Activated T-helper 1 cell treated with anti-CD3 and anti-CD28 coated beads, Interleukin-12 subunit alpha, Interleukin-12 subunit beta, Interleukin-2, Interleukin-4 antibody, amounts not matched to agents 30 ng/mL and 10 ng/mL and 1 ng/mL, durations not matched to agents 14 hours and 24 hours and 36 hours (primary cell): Measurements from ENCODE around the gene CAMSAP1. TPM values are rescaled to one million over a fixed set of nuclear protein-coding genes. Genes with fewer than 3 reads are reported as not detected.
"Not testable (repeated sequence)": the region's sequence is repeated elsewhere in the genome, so short reads cannot be mapped to it uniquely, and the experiment has no call there.

Source experiments
- DNase-seq: peaks from one replicate; pipeline ENCODE4 v3.0.0; 2021; ENCODE audit warnings: low spot score
- H3K27ac Mint-ChIP-seq: one replicate; pipeline ENCODE4 v1.8.0; 2021; ENCODE audit warnings: mild to moderate bottlenecking, mixed read lengths
- H3K27me3 Mint-ChIP-seq: one replicate; pipeline ENCODE4 v1.8.0; 2022; ENCODE audit warnings: mild to moderate bottlenecking, moderate library complexity, mixed read lengths; ENCODE audit not compliant: insufficient read depth
- H3K36me3 Mint-ChIP-seq: one replicate; pipeline ENCODE4 v1.8.0; 2021; ENCODE audit warnings: low read depth, mixed read lengths
- H3K4me1 Mint-ChIP-seq: one replicate; pipeline ENCODE4 v1.8.0; 2021; ENCODE audit warnings: low read depth, mixed read lengths
- H3K4me3 Mint-ChIP-seq: one replicate; pipeline ENCODE4 v1.8.0; 2021; ENCODE audit warnings: mild to moderate bottlenecking, moderate library complexity, mixed read lengths
- H3K9me3 Mint-ChIP-seq: one replicate; pipeline ENCODE4 v1.8.0; 2021; ENCODE audit warnings: mixed read lengths
- intact Hi-C: fragments of 100-400 bp; cut with micrococcal nuclease; formaldehyde crosslinking; loops from one replicate; pipeline ENCODE4 v1.15.1; 2024
- total RNA-seq: library from RNA; stranded (reverse); gene quantifications from 2 replicates; pipeline ENCODE4 v1.2.3, GENCODE V29; 2022

CAMSAP1 gene
- total RNA-seq, 1 donor from 2014 or later, result 43.8 TPM

DNA sequence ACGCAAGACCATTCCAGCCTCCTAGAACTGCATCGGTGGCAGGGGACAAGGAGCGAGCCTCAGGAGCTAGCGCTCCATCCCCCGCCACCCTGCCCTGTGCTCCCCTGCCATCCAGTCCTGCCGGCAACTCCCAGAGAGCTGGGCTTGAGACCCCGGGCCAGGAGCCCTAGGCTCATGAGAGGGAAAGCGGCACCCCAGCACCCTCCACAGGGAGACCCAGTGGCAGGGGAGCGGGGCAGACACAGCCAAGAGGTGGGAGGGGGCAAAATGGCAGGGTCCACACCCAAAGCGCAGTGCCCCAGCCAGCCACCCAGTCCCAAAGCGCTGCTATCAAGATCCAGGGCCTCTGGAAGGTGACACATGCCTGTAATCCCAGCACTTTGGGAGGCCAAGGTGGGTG, 41.1 kb upstream of the CAMSAP1 start:
- DNase-seq, result no peak
- Mint-ChIP-seq H3K4me3 (no peak overlapping the region), H3K4me1 (peaks cover 6% of the 10 kb centered on the region), H3K36me3 (peaks cover 45% of the 10 kb centered on the region), H3K9me3 (no peaks in the 10 kb centered on the region), H3K27ac (no peak overlapping the region), H3K27me3 (no peaks in the 10 kb centered on the region)
- intact Hi-C loops, result no loop called here

GRCh38 chr9:135947582-135947981, 40.2 kb upstream of the CAMSAP1 start:
- no peak for DNase-seq
- peaks cover 48% of the 10 kb centered on the region for H3K36me3 Mint-ChIP-seq

GRCh38 chr9:135947105-135947504, 39.8 kb upstream of the CAMSAP1 start:
- H3K27ac Mint-ChIP-seq, DNase-seq, intact Hi-C loops, H3K4me3 Mint-ChIP-seq, H3K27me3 Mint-ChIP-seq, H3K4me1 Mint-ChIP-seq, H3K9me3 Mint-ChIP-seq: not testable (repeated sequence)
- H3K36me3 Mint-ChIP-seq, result peaks cover 47% of the 10 kb centered on the region

More at GRCh38 chr9:135947582-135947981, 40.2 kb upstream of the CAMSAP1 start:
- Mint-ChIP-seq H3K27me3 (peaks cover 3% of the 10 kb centered on the region), H3K9me3 (no peaks in the 10 kb centered on the region), H3K27ac (no peak overlapping the region), H3K4me1 (peaks cover 6% of the 10 kb centered on the region), H3K4me3 (no peak overlapping the region)
- intact Hi-C loops, result no loop called here

- Mint-ChIP-seq H3K27me3 (peaks cover 4% of the 10 kb centered on the region), H3K27ac (no peak overlapping the region), H3K9me3 (no peaks in the 10 kb centered on the region), H3K36me3 (peaks cover 49% of the 10 kb centered on the region), H3K4me1 (peaks cover 6% of the 10 kb centered on the region), H3K4me3 (no peak overlapping the region)
- DNase-seq, result no peak
- intact Hi-C loops, result no loop called here
Measured at GRCh38 chr9:135946392-135946994, 39.1 kb upstream of the CAMSAP1 start.

GRCh38 chr9:135945969-135946368, 38.6 kb upstream of the CAMSAP1 start:
- Mint-ChIP-seq H3K36me3 (peaks cover 51% of the 10 kb centered on the region), H3K4me3 (no peak overlapping the region), H3K9me3 (no peaks in the 10 kb centered on the region), H3K27ac (no peak overlapping the region), H3K4me1 (peaks cover 6% of the 10 kb centered on the region), H3K27me3 (peaks cover 4% of the 10 kb centered on the region)
- intact Hi-C loops, result no loop called here
- no peak for DNase-seq

DNA sequence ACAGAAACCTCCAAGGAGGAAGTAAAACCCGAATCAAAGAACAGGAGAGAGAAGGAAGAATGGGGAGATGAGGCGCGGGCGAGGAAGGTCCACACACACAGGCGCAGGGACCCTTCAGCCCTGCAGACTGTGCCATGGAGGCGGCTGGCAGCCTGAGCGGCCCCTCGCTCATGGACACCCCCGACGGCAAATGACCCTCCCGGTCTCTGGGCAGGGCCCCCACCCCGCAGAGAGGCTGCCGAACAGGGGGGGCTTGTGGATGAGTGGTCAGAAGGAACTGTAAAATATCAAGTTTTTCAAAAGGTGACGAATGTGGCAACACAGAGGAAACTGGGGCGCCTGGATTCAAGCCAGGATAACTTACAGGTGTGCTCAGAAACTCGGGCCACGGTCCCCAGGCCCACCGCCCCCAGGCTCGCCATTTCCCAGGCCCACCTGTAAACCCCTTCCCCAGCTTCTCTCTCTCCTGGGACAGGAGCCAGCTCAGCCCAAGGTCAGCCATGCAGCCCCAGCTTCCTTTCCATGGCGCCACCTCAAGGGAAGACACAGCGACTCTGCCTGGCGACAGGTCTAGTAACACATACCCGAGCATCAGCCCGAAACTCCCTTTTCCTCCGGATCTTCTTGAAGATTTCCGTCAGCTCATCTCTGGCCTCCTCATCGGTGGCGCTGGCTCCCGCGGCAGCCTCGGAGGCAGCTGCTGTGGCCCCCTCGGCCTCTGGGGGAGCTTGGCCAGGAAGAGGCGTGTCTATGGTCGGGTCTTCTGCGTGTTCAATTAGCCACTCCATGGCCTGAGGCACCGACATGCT, 37.3 kb upstream of the CAMSAP1 start:
- intact Hi-C loops, result no loop called here
- H3K4me3 Mint-ChIP-seq, result no peak overlapping the region
- DNase-seq, result no peak
- no peak overlapping the region for H3K27ac Mint-ChIP-seq
- H3K36me3 Mint-ChIP-seq, result peaks cover 51% of the 10 kb centered on the region
- H3K9me3 Mint-ChIP-seq, result peaks cover under 1% of the 10 kb centered on the region
- peaks cover 4% of the 10 kb centered on the region for H3K27me3 Mint-ChIP-seq
- peaks cover 7% of the 10 kb centered on the region for H3K4me1 Mint-ChIP-seq

DNA sequence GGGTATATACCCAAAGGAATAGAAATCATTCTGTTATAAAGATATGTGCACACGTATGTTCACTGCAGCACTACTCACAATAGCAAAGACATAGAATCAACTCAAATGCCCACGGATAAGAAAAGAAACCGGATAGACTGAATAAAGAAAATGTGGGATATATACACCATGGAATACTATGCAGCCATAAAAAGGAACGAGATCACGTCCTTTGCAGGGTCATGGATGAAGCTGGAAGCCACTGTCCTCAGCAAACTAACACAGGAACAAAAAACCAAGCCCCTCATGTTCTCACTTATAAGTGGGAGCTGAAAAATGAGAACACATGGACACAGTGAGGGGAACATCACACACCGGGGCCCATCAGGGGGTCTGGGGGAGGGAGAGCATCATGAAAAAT, 36.3 kb upstream of the CAMSAP1 start:
- H3K9me3 Mint-ChIP-seq, intact Hi-C loops, H3K4me1 Mint-ChIP-seq, DNase-seq, H3K27ac Mint-ChIP-seq, H3K4me3 Mint-ChIP-seq, H3K27me3 Mint-ChIP-seq: not testable (repeated sequence)
- peaks cover 50% of the 10 kb centered on the region for H3K36me3 Mint-ChIP-seq

DNA sequence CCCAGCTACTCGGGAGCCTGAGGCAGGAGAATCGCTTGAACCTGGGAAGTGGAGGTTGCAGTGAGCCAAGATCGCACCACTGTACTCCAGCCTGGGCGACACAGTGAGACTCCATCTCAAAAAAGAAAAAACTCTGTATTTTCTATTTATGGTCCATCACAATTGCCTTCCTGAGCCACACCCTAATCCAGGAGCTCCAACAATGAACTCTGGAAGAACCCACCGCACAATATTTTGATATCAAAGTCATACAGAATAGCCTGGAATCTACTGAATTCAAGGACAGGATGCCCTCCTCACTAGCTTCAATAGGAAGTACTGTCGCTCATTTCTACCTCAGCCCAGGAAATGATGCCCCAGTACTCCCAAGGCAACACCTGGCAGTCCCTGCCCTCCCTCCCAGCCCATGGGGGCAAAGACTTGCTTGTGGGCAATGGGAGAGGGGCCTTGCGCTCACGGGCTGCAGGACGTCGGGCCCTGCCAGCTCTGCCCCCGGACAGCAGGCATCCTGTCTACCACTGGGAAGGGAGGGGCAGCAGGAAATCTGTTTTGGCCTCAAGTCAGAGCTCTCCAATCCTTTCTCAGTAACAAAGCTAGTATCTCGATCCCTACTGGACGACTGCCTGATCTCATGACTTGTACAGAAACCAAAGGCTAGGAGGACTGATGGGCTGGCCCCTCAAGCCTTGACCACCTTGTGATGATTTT, 34.1 kb upstream of the CAMSAP1 start:
- intact Hi-C loops, result no loop called here
- no peak overlapping the region for H3K27ac Mint-ChIP-seq
- H3K27me3 Mint-ChIP-seq, result peaks cover 8% of the 10 kb centered on the region
- peaks cover 7% of the 10 kb centered on the region for H3K4me1 Mint-ChIP-seq
- H3K9me3 Mint-ChIP-seq, result peaks cover 6% of the 10 kb centered on the region
- peaks cover 61% of the 10 kb centered on the region for H3K36me3 Mint-ChIP-seq
- no peak overlapping the region for H3K4me3 Mint-ChIP-seq
- no peak for DNase-seq

GRCh38 chr9:135939351-135940265, 32.3 kb upstream of the CAMSAP1 start:
- peak overlapping the region; percentile 32 for H3K4me3 Mint-ChIP-seq
- intact Hi-C loops, result loop anchor here (1.0 kb wide), 1 partner anchor 13 kb away; no protein-coding TSS in a partner anchor
- peaks cover 8% of the 10 kb centered on the region for H3K27me3 Mint-ChIP-seq
- H3K36me3 Mint-ChIP-seq, result peaks cover 61% of the 10 kb centered on the region
- H3K4me1 Mint-ChIP-seq, result peaks cover 7% of the 10 kb centered on the region
- peaks cover 6% of the 10 kb centered on the region for H3K9me3 Mint-ChIP-seq
- H3K27ac Mint-ChIP-seq, result peak overlapping the region; percentile 96
- DNase-seq, result peak; percentile 38

DNA sequence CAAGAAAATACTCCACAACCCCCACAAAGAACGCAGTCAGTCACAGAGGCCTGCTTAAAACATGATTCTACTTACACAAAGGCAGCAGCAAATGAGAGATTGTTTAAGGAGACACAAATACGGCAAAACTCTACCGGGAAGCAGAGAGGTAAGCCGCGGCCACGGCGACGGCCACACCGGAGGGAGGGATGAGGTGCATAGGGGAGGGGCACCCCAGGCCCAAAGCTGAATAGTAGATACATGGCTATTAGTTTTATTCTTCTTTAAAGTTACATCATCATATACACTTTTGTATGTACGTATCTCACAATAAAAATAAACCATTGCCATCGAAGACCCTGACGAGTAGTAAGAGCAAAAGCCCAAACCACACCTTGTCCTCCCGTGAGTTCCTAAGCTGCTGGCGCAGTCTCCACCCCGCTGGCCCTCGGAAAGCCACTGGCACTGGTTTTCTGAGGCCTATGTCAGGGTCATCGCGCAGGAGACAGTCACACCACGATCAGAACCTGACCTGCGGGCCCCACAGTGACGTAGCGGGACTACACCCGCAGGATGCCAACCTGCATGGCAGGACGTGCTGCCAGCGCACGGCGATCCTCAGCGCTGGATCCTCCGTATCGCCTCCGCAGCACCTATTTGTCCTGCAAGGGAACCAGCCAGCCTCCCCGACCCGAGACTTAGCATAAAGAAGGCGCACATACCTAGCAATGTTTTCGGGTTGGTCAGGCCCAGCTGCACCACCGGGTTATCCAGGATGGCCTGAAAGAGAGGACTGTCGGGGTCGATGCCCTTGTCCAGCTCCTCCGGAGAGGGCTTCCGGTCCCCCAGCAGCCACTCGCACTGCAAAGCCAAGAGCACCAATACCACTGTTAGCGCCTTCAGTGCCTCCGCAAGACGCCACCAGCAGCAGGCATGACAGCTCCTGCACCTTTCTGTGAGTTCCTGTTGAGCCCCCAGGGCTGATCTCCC, 30.5 kb upstream of the CAMSAP1 start:
- DNase-seq, result no peak
- Mint-ChIP-seq H3K4me1 (peaks cover 7% of the 10 kb centered on the region), H3K27ac (peak overlapping the region; percentile 48)

DNA sequence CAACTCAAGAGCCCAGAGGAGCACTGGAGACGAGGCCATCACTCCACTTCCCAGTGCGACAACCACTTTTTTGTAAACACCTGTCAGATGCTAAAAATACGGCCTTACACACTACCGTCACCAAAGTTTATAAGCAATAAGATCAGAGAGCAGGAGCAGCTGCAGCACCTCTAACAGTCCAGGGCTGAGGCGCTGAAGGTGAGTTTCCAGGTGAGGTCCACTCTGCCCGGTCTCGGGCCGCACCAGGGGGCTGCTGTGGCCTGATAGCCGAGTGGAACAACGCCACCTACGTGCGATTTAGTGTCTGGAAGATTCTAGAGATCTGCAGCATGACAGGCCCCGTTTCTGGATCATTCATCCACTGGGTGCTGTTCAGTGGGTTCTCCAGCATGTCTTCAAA, 25.8 kb upstream of the CAMSAP1 start:
- H3K4me3 Mint-ChIP-seq, result no peak overlapping the region
- intact Hi-C loops, result no loop called here
- H3K4me1 Mint-ChIP-seq, result peaks cover 1% of the 10 kb centered on the region
- no peak for DNase-seq
- H3K36me3 Mint-ChIP-seq, result peaks cover 48% of the 10 kb centered on the region
- H3K27me3 Mint-ChIP-seq, result no peaks in the 10 kb centered on the region
- no peak overlapping the region for H3K27ac Mint-ChIP-seq
- no peaks in the 10 kb centered on the region for H3K9me3 Mint-ChIP-seq

More for the DNA sequence above, 30.5 kb upstream of the CAMSAP1 start:
- intact Hi-C loops, result no loop called here
- H3K27me3 Mint-ChIP-seq, result peaks cover 6% of the 10 kb centered on the region
- peaks cover 60% of the 10 kb centered on the region for H3K36me3 Mint-ChIP-seq
- peaks cover 6% of the 10 kb centered on the region for H3K9me3 Mint-ChIP-seq
- no peak overlapping the region for H3K4me3 Mint-ChIP-seq
